HG03432 (cell line): Measurements from ENCODE around the gene TFCP2.

Experiments used
- ATAC-seq: cut with Tn5 transposase; IDR thresholded peaks from one replicate; pipeline ENCODE4 v1.9.1; 2021; ENCODE audit warnings: mild to moderate bottlenecking, moderate library complexity; ENCODE audit not compliant: unreplicated experiment

TFCP2 gene

DNA sequence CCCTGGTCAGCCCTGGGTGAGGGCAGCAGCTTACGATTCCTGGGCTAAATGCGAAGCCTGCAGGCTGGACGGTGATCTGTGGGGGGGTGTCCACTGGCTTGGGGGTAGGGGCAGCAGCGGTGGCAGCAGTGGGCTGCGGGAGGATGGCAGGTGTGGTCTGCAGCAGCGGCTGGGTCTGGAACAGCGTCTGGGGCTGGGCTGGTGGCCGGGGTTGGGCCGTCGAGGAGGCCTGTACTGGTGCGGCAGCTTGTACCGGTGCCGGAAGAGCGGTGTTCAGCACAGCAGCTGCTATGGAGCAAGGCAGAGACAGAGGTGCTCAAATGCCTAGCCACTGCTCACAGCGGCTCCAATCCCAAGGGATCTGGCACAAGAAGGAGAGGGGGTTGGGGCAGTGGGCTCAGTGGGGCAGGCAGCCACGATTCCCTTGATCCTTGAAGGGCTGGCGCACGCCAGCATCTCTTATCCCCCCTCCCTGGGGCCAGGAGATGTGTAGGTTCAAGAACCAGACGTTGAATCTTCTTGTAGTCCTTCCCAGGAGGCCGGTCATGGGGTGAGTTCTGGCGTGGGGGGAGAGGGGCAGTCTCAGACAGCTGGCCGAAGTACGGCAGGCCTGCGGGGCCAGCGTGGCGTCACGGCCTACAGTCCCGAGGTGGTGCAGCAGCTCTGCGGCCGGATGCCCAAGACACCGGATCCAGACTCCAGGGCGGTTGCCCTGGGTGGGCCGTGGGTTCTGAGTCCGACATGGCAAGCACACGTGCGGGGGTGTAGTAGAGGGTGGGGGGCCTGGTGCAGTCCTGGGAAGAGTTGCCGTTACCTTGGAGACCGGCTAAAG is 25.0 kb upstream of the TFCP2 start:
- no peak for ATAC-seq

DNA sequence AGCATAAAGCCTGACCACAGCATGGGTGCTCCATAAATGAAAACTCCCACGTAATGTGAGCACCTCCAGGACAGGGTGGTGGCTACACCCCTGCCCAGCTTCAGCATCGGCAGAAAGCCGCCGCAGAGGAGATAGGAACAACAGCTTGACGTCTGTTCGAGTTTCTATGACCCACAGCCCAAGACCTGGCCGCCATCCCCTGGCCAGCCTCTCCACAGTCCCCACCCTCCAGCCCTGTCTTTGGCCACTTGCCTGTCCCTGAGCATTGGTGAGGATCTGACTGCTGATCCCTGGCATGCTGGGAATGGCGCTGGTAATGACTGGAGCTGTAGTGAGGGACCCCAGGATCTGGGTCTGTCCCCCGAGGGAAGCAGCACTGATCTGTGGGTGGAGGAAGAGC is 23.6 kb upstream of the TFCP2 start:
- ATAC-seq = no peak

DNA sequence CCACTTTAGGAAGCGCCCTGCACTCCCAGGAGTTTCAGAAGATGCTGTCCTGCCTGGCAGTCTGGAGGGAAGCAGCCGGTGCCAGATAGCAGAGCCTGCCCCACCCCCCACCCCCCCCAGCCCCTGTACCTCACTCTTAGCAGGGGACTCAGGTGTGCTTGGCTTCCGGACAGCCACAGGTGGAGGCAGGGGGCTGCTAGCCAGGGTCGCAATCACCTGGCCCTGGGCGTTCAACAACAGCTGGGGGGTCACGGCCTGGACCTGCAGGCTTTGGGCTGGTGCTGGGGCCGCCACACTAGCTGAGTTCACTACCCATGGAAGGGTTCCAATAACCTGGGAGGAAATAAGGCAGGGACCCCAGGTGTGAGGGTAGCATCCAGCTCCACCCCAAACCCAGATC is 22.9 kb upstream of the TFCP2 start:
- ATAC-seq = no peak

DNA sequence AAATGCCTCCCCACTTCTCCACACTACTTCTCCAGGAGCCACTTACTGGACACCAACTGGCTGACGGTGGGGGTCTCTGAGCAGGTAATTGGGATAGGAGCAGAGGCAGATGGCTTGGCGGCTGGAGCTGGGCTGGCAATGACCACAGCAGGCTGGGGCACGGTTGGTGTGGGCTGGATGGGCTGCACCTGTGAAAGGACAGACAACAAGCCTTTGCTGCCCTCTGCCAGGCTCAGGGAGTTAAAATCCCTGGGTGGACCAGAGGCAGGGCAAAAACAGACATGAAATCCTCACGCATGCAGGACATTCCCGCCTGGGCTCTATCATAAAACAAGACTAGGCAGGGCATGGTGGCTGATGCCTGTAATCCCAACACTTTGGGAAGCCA is 19.3 kb upstream of the TFCP2 start:
- ATAC-seq = no peak

DNA sequence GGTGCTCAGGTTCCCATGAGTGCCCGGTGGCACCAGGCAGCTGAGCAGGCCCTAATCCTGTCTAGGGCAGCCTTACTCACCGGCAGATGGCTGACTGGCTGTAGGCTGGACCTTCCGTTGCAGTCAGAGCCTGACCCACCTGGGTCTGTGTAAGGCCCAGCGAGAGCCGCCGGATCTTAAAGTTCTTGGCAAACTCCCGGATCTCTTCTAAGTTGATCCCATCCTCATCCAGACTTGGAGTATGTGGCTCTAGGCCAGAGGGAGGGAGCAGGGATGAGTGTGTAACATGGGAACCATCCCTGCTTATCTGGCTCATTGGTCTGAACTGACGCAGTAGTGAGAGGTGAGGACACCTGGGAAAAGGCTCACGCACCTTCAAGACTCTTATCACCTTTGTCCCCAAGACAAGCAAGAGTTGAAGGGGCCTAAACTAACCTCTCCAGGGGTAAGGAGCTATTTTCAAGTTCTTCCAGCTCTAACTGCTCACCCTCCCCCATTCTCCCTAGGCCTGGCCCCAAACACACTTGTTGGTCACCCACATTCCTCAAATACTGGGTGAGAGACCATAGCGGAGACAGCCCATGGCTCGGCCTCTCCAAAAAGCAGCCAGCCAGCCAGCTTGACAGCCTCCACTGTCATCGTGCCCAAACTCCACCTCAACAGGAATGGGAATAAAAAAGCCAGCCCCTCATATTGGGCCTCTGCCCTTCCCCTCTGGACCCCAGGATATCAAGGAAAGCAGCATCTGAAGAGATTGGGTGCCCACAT is 18.8 kb upstream of the TFCP2 start:
- no peak for ATAC-seq

DNA sequence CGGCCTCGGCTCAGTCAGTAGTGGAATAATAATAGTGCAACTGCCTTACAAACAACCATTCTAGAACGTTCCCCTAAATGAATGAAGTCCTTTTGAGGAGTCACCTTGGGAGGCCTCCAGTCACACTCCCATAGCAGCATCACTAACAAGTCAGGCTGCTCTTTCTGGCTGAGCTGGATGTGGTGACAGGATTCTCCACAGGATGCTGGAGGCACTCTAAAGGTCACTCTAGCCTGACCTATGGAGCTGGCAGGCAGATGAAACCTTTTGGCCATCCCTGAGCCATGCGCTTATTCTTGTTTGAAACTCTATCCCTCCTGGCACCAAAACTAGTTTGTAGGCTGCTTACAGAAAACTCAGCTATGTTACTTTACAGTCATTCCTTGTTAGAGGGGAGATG is 17.9 kb upstream of the TFCP2 start:
- no peak for ATAC-seq

DNA sequence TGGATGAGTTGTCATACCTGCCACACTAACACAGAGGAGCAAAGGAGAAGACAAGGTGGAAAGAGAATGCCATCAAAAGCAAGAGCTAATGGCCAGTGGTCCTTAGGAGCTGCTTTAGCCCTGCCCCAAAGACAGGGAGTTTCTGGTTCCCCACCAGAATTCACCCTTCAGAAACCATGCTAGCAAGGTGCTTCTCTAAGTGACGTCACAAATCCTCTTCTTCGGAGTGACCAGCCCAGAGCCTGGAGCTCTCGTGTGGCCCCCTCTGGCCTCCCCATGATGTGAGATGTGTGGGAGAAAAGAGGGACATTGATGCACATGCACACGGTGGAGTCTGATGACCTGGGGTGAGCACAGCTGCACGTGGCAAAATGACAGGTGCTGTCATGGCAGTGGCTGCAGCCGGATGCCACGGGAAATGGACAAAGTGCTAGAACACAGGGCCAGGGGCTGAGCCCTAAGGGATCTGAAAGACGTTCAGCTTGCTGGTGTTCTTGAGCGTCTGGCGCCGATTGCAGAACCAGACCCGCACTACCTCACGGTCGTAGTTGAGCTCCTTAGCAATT is 16.9 kb upstream of the TFCP2 start:
- ATAC-seq = no peak

DNA sequence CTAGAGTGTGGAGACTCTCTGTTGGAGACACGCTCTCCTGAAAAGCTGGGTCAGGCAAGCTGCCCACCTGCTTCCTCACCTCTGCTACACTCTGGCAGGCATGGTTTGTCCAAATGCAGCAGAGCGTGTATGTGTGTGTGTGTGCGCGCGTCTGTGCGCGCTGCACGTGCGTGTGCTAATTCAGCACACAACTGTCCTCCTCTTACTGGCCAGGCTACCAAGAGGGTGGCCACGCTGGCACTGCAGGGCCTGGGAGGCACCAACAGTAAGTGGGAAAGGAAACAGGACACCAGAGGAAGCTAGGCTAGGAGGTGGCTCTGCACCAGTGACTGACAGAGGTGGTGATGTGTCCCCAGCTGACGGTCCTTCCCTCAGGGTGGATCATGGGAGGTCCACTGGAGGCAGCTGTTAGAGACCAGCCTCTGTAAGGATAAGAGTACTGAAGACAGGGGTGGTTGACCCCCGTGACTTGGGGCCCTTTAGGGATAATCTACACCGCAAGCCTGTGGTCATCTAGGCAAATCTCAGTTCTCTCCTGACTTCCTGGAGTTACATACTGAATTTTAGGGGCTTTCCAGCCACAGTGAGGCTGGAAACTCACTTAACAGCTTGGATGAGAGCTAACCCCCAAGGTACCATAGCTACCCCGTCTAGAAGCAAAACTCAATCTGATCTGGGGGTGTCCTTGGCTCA is 15.6 kb upstream of the TFCP2 start:
- peak; percentile 63 for ATAC-seq

DNA sequence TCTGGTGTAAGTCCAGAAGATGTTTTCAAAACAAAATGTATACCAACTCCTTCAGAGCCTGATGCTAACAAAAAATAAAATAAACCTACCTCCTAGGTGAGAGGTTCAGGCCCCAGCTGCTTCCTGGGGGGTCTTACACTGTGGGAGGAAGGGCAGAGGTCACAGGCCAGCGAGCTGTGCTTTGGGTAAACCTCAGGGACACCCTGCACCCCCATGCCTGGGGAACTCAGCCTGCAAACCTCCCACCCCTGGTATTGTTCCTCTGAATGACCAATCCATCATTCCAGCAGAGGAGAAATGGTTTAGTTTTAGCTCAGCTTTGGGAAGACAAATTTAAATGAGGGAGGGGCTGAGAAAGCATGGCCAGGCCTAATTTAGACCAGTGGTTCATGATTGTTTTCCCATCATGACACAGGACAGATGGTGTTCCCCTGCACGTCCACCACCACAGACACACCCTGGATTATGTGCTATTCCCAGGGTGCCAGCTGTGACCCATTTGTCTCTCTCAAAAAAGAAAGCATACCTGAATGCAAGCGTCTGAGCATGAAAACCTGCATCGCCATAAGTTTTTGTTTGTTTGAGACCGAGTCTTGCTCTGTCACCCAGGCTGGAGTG is 14.5 kb upstream of the TFCP2 start:
- ATAC-seq = no peak

DNA sequence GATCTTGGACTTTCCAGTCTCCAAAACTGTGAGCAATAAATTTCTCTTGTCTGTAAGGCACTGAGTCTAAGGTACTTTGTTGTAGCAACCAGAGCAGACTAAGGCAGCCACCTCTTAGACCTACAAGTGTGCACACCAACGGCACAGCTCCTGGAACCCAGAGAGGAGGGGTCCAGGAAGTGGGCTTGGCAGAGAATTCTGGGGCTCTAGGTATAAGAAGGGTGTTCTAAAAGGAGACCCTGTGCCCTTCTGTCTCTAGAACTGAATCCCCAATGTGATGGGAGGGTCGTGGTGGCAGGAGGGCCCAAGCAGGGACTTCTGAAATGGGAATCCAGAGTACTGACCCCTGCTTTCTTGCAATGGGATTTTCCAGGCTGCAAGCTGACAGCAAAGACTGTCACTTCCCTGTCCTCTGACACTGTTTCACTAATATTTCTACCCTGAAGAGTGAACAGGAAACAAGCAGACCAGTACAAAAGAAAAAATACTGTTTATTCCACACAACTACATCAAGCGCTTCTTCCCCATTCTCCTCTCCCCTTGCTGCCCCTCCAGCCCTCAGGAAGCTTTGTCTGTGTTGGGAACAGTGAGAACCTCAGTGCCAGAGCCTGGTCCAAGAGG is 13.6 kb upstream of the TFCP2 start:
- no peak for ATAC-seq

DNA sequence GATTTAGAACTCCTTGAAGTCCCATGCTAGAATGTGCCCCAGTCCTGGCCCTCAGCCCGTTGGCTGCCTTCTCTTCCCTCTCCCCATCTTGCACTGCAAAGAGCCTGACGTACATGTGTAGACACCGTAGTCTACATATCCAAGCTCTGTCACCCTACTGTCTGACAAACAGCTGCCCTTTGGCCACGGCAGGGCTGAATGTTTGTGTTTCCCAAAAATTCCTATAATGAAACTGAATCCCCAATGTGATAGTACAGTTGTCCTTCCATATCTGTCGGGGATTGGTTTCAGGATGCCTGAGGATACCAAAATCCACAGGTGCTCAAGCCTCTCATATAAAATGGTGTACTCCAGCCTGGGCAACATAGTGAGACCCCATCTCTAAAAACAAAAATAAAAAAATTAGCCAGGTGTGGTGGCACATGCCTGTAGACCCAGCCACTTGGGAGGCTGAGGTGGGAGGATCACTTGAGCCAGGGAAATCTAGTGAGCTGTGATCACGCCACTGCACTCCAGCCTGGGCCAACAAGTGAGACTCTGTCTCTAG is 12.3 kb upstream of the TFCP2 start:
- ATAC-seq = no peak

DNA sequence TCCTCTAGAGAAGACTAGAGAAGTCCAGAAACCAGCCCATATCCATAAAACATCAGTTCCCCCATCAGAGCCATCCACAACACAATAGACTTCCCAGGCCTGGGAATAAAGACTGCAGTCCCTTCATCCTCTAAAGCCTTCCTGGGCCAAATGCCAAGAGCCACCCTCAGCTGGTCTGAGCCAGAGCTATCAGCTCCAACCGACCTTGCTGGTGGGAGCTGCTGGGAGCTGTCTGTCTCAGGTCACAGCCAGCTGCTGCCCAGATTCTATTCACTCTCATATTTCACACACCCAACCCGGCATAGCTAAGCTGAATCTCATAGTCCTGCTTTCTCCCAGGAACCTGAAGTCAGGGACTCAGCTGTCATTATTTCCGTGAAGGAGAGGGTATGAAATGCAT is 10.9 kb upstream of the TFCP2 start:
- no peak for ATAC-seq

DNA sequence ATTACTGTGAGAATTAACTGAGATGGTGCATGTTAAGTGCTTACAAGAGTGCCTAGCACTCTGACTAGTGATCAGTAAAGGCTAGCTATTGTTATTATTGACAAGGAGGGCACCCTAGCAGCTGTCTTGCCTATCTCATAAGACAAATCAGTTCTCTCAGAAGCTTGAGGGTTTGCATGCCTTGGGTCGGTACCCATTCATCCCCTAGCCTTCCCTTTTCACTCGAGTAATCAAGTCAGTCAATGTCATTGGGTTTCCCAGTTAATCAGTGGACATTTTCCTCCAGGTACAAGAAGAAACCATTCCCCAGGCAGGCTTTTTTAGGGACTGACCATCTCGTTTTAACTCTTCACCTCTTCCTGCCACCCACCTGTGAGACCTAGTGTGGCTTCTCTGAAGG is 10.4 kb upstream of the TFCP2 start:
- ATAC-seq = no peak

DNA sequence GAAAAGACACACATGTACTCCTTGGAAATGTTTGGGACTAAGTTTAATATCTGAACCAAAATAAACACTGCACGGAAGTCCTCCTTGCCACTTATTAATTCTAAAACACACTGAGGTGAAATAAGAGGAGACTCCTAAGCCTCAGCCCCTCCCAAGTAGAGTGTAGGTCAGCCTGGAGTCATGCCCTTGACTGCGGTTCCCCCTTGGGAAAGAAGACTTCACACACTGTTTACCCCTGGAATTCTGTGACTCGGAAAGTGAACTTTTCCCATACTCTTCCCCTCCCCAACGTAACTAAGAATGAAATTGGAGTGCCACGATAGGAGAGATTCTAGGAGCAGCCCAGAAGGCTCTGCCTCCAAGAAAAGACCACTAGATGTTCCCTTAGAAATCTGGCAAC is 8.6 kb upstream of the TFCP2 start:
- no peak for ATAC-seq

DNA sequence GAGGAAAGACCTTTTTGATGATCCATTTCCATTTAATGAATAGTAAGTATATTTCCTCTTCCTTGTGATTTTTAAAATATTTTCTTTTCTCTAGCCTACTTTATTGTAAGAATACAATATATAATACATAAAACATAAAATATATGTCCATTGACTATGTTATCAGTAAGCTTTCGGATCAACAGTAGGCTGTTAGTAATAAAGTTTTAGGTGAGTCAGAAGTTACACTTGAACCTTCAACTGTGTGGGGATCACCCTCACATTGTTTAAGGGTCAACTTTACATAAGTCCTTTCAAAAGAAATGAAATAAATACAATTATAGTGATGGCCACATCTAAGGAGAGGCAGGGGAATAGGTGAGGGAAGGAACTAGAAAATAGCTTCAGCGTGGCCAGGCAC is 5.0 kb upstream of the TFCP2 start:
- no peak for ATAC-seq

DNA sequence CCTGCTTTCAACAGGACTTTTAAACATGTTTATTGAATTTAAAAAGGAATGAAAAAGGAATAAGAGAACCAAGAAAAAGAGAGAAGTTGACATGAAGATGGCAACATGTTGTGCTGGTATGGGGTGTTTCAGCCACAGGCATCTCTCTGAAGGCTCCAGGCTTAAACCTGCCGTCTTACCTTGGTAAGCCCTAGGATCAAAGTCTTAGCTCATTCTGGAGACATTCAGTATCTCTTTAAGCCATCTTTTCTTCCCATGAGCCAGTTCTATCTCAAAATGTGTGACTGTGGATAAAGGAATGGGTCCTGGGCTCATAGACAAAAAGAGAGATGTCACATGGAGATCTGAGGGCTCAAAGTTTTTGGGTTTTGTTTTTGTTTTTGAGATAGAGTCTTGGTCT is 1.6 kb upstream of the TFCP2 start:
- ATAC-seq = no peak

DNA sequence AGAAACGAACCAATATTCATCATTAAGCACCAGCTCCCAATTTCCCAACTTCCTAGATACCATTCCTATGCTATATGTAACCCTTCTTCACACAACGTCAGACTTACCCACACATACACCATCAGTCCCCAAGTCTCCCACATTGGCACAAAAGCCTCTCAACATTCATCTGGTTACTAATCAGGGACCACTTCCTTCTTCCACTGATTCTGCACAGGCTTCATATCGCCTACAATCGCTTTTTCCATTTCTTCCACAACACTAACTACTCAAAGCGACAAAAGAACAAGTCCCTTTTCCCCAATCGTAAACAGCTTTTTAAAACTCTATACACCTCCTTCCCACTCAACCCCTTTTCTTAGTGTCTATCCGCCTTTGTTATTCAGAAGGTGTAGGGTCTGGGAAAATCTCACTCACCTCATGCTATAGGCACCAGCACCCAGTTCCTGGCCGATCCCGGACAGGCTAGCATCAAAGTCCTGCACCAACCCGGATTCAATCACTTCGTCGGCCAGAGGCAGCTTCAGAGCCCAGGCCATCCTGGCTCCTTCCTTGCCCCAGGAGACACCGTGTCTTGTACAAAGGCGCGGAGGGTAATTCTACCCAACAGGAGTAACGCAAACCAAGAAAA is 936 bp downstream of the TFCP2 start:
- peak; percentile 7 for ATAC-seq

DNA sequence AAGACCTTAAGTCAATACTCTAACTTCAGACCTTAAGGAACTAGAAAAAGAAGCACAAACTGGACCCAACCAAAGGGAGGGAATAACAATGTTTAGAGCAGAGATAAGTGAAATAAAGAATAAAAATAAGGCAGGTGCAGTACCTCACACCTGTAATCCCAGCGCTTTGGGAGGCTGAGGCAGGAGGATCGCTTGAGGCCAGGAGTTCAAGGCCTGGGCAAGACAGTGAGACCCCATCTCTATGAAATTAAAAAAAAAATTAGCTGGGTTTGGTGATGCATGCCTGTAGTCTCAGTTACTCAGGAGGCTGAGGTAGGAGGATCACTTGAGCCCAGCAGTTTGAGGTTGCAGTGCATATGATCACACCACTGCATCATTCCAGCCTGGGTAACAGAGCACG is 9.1 kb downstream of the TFCP2 start:
- ATAC-seq = no peak

DNA sequence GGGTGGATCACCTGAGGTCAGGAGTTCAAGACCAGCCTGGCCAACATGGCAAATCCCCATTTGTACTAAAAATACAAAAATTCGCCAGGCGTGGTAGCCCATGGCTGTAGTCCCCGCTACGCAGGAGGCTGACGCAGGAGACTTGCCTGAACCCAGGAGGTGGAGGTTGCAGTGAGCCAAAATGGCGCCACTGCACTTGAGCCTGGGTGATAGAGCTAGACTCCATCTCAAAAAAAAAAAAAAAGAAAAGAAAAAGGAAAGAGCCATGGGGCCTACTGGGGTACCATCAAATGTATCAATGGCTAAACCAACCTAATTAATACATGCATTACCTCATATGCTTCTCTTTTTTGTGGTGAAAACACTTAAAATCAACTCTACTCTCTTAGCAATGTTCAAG is 10.7 kb downstream of the TFCP2 start:
- ATAC-seq = no peak
